Lower leg skin (tissue), 3 donors: ENCODE measurements around the gene QRICH1.

Experiments used
- POLR2A ChIP-seq, 2 donors: fragments of 450-650 bp; IDR thresholded peaks; one replicate each; pipeline ENCODE4 v1.6.1; 2016 to 2017; ENCODE audit warnings: antibody characterized with exemption in 2 of 2, mild to moderate bottlenecking in 1 of 2, moderate library complexity in 1 of 2
- TF ChIP-seq, protein P1 (sequence below), 3 donors: fragments of 450-650 bp; IDR thresholded peaks; one replicate each; pipeline ENCODE4 v1.5.1; 2016; ENCODE audit warnings: antibody characterized with exemption in 3 of 3, mild to moderate bottlenecking in 3 of 3, moderate library complexity in 2 of 3

DNA sequence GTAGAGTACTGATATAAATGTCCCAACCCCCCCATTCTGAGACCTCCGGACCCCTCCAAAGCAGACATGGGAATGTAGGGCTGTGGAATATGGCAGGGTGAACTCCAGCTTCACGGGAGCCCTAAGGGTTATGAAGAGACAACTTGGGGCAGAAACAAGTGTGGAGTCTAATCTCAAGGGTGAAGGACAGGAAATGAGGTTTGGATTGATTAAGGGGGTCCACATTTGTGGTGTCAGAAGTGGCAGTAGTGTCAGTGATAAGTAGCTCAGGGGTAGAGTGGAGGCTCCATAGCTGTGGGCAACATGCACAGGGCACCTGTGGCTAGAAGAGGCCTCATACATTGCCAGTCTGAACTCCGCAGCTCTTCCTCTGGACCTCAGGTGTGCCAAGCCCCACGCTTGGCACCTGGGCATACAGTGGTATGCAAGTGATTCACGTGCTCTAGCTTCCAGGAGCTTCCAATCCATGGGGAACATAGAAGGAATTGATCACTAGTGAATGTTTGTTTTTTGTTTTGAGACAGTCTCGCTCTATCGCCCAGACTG is 108.0 kb downstream of the QRICH1 start:
- TF ChIP-seq, protein P1, sequence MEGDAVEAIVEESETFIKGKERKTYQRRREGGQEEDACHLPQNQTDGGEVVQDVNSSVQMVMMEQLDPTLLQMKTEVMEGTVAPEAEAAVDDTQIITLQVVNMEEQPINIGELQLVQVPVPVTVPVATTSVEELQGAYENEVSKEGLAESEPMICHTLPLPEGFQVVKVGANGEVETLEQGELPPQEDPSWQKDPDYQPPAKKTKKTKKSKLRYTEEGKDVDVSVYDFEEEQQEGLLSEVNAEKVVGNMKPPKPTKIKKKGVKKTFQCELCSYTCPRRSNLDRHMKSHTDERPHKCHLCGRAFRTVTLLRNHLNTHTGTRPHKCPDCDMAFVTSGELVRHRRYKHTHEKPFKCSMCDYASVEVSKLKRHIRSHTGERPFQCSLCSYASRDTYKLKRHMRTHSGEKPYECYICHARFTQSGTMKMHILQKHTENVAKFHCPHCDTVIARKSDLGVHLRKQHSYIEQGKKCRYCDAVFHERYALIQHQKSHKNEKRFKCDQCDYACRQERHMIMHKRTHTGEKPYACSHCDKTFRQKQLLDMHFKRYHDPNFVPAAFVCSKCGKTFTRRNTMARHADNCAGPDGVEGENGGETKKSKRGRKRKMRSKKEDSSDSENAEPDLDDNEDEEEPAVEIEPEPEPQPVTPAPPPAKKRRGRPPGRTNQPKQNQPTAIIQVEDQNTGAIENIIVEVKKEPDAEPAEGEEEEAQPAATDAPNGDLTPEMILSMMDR (IDR thresholded peaks at IDR 0.05): no peak
- TF ChIP-seq POLR2A (IDR thresholded peaks at IDR 0.05): no peak
